ENCODE measurements around the gene C6orf62. TPM values are rescaled to one million over a fixed set of nuclear protein-coding genes. Genes with fewer than 3 reads are reported as not detected.
"Not testable (repeated sequence)": the region's sequence is repeated elsewhere in the genome, so short reads cannot be mapped to it uniquely, and the experiment has no call there.

The C6orf62 gene
- total RNA-seq, 1 donor from 2014 or later, result 79.7 TPM

DNA sequence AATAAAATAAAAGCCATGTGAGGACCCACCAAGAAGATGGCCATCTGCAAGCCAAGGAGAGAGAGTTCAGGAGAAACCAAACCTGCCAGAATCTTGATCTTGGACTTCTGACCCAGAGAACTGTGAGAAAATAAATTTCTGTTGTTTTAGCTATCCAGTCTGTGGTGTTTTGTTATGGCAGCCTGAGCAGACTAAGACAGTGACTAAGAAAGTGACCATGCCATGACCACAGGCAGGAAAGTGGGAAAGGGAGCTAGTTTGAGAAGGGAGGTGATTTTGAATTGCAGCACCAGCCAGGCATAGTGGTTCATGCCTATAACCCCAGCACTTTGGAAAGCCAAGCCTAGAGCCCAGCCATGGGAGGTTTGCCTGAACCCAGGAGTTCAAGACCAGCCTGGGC, 21.9 kb upstream of the C6orf62 start:
- no peaks in the 10 kb centered on the region for H3K36me3 Mint-ChIP-seq (ENCODE audit: unreplicated experiment)
- H3K4me1 Mint-ChIP-seq (ENCODE audit: unreplicated experiment), result peaks cover 24% of the 10 kb centered on the region
- no peak for DNase-seq (ENCODE audit: extremely low spot score, unreplicated experiment)
- no peak overlapping the region for H3K4me3 Mint-ChIP-seq (ENCODE audit: unreplicated experiment)
- no peaks in the 10 kb centered on the region for H3K27me3 Mint-ChIP-seq (ENCODE audit: unreplicated experiment)
- no peak overlapping the region for H3K27ac Mint-ChIP-seq (ENCODE audit: unreplicated experiment)
- no peaks in the 10 kb centered on the region for H3K9me3 Mint-ChIP-seq (ENCODE audit: unreplicated experiment)
- TF ChIP-seq, protein P1, sequence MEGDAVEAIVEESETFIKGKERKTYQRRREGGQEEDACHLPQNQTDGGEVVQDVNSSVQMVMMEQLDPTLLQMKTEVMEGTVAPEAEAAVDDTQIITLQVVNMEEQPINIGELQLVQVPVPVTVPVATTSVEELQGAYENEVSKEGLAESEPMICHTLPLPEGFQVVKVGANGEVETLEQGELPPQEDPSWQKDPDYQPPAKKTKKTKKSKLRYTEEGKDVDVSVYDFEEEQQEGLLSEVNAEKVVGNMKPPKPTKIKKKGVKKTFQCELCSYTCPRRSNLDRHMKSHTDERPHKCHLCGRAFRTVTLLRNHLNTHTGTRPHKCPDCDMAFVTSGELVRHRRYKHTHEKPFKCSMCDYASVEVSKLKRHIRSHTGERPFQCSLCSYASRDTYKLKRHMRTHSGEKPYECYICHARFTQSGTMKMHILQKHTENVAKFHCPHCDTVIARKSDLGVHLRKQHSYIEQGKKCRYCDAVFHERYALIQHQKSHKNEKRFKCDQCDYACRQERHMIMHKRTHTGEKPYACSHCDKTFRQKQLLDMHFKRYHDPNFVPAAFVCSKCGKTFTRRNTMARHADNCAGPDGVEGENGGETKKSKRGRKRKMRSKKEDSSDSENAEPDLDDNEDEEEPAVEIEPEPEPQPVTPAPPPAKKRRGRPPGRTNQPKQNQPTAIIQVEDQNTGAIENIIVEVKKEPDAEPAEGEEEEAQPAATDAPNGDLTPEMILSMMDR (IDR thresholded peaks at IDR 0.05), result no peak

DNA sequence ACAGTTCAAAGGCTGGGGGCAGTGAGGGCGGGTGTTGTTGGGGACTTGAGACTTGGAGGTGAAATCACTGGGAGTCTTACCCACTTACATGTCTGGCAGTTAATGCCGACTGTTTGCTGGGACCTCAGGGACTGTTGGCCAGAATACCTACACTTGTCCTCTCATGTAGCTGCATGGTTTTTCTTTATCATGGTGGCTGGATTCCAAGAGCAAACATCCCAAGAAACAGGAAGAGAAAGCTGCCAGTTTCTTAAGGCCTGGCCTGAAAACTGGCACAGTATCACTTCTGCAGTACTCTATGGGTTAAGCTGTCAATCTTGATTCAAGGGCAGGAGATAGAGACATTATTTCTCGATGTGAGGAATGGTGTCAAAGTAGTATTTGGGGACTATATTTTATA, 19.8 kb upstream of the C6orf62 start:
- no peak overlapping the region for H3K4me3 Mint-ChIP-seq (ENCODE audit: unreplicated experiment)
- H3K27me3 Mint-ChIP-seq (ENCODE audit: unreplicated experiment), result peaks cover 2% of the 10 kb centered on the region
- no peaks in the 10 kb centered on the region for H3K36me3 Mint-ChIP-seq (ENCODE audit: unreplicated experiment)
- peaks cover 22% of the 10 kb centered on the region for H3K4me1 Mint-ChIP-seq (ENCODE audit: unreplicated experiment)
- H3K27ac Mint-ChIP-seq (ENCODE audit: unreplicated experiment), result no peak overlapping the region
- TF ChIP-seq, protein P1 (IDR thresholded peaks at IDR 0.05), result no peak
- DNase-seq (ENCODE audit: extremely low spot score, unreplicated experiment), result no peak
- no peaks in the 10 kb centered on the region for H3K9me3 Mint-ChIP-seq (ENCODE audit: unreplicated experiment)

DNA sequence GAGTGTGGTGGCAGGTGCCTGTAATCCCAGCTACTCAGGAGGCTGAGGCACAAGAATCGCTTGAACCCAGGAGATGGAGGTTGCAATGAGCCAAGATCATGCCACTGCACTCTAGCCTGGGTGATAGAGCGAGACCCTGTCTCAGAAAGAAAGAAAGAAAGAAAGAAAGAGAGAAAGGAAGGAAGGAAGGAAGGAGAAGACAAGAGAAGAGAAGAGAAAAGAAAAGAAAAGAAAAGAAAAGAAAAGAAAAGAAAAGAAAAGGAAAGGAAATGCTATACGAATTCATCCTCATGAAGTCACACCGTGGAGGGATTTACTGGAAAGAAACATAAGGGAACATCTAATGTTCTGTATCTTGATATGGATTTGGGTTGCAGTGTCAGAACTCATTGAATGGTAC, 15.8 kb upstream of the C6orf62 start:
- H3K4me3 Mint-ChIP-seq (ENCODE audit: unreplicated experiment); H3K36me3 Mint-ChIP-seq (ENCODE audit: unreplicated experiment); DNase-seq (ENCODE audit: extremely low spot score, unreplicated experiment); H3K4me1 Mint-ChIP-seq (ENCODE audit: unreplicated experiment); H3K27me3 Mint-ChIP-seq (ENCODE audit: unreplicated experiment); H3K27ac Mint-ChIP-seq (ENCODE audit: unreplicated experiment): not testable (repeated sequence)
- peaks cover 12% of the 10 kb centered on the region for H3K9me3 Mint-ChIP-seq (ENCODE audit: unreplicated experiment)

DNA sequence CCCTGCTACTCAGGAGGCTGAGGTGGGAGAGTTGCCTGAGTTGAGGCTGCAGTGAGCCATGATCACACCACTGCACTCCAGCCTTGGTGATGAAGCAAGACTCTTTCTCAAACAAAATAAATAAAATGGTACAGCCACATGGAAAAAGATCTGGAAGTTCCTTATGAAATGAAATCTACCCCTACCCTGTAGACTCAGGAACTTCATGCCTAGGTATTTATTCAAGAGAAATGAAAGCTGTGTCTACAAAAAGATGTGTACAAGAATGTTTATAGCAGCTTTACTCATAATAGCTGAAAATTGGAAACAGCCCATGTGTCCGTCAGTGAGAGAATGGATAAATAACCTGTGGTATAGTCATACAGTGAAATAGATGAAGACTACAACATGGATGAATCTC, 15.2 kb upstream of the C6orf62 start:
- peaks cover 11% of the 10 kb centered on the region for H3K27me3 Mint-ChIP-seq (ENCODE audit: unreplicated experiment)
- peaks cover 13% of the 10 kb centered on the region for H3K9me3 Mint-ChIP-seq (ENCODE audit: unreplicated experiment)
- no peak overlapping the region for H3K27ac Mint-ChIP-seq (ENCODE audit: unreplicated experiment)
- H3K36me3 Mint-ChIP-seq (ENCODE audit: unreplicated experiment), result no peaks in the 10 kb centered on the region
- DNase-seq (ENCODE audit: extremely low spot score, unreplicated experiment), result no peak
- H3K4me1 Mint-ChIP-seq (ENCODE audit: unreplicated experiment), result no peaks in the 10 kb centered on the region
- TF ChIP-seq, protein P1 (IDR thresholded peaks at IDR 0.05), result no peak
- no peak overlapping the region for H3K4me3 Mint-ChIP-seq (ENCODE audit: unreplicated experiment)

DNA sequence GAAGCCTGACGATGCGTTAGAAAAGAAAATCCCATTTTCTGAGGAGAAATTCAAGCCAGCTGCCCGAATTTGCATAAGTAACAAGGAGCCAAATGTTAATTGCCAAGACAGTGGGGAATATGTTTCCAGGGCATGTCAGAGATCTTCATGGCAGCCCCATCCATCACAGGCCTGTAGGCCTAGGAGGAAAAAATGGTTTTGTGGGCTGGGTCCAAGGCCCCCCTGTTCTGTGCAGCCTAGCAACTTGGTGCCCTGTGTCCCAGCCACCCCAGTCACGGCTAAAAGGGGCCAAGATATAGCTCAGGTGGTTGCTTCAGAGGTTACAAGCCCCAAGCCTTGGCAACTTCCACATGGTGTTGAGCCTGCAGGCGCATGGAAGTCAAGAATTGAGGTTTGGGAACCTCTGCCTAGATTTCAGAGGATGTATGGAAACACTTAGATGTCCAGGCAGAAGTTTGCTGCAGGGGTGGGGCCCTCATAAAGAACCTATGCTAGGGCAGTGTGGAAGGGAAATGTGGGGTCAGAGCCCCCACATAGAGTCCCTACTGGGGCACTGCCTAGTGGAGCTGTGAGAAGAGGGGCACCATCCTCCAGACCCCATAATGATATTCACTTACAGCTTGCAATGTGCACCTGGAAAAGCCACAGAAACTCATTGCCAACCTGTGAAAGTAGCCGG, 12.6 kb upstream of the C6orf62 start:
- peaks cover 11% of the 10 kb centered on the region for H3K27me3 Mint-ChIP-seq (ENCODE audit: unreplicated experiment)
- not testable (repeated sequence) for H3K4me1 Mint-ChIP-seq (ENCODE audit: unreplicated experiment); H3K4me3 Mint-ChIP-seq (ENCODE audit: unreplicated experiment); DNase-seq (ENCODE audit: extremely low spot score, unreplicated experiment); H3K36me3 Mint-ChIP-seq (ENCODE audit: unreplicated experiment); H3K27ac Mint-ChIP-seq (ENCODE audit: unreplicated experiment)
- H3K9me3 Mint-ChIP-seq (ENCODE audit: unreplicated experiment), result peaks cover 13% of the 10 kb centered on the region

DNA sequence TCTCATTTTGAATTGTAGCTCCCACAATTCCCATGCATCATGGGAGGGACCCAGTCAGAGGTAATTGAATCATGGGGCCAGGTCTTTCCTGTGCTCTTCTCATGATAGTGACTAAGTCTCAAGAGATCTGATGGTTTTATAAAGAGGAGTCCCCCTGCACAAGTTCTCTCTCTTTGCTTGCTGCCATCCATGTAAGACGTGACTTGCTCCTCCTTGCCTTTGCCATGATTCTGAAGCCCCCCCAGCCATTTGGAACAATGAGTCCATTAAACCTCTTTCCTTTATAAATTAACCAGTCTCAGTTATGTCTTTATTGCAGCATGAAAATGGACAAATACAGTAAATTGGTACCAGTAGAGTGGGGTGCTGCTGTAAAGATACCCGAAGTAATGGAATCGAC, 11.7 kb upstream of the C6orf62 start:
- peaks cover 11% of the 10 kb centered on the region for H3K27me3 Mint-ChIP-seq (ENCODE audit: unreplicated experiment)
- not testable (repeated sequence) for H3K4me3 Mint-ChIP-seq (ENCODE audit: unreplicated experiment); DNase-seq (ENCODE audit: extremely low spot score, unreplicated experiment); H3K27ac Mint-ChIP-seq (ENCODE audit: unreplicated experiment); H3K4me1 Mint-ChIP-seq (ENCODE audit: unreplicated experiment); H3K36me3 Mint-ChIP-seq (ENCODE audit: unreplicated experiment)
- peaks cover 13% of the 10 kb centered on the region for H3K9me3 Mint-ChIP-seq (ENCODE audit: unreplicated experiment)
